Measurements from ENCODE around the gene CRACDL. TPM values are rescaled to one million over a fixed set of nuclear protein-coding genes. Genes with fewer than 3 reads are reported as not detected.

CRACDL gene
- total and polyA plus RNA-seq, 2 of the 13 experiments (the other 11 are each of a cell fraction or from before 2014, with no cell fraction given), result 0.15 to 0.26 TPM

DNA sequence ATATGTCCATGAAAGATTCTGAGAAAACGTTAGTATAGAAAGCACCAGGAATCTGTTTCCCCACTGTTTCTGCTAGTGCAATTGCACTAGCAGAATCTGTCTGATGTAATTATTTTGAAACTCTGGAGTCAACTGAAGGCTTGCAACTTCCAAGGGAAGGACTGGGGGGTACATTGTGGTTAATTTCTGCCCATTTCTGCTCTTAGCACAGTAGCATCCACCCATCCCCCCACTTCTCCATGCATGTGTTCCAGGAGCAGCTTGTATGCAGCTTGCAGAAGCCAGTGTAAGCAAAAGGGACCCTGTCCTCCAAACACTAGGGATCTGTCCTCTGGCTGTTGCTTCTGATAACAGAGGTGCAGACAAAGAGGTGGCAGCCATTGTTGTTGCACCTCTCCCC is 74.4 kb downstream of the CRACDL start (continued):
- TF ChIP-seq ZNF800 (CRISPR knock-in tag; IDR thresholded peaks at IDR 0.05), result no peak
- TF ChIP-seq POLR2AphosphoS2 (IDR thresholded peaks at IDR 0.05; ENCODE audit: low read depth, low read length), result no peak
- no peak for TF ChIP-seq ZNF468 (CRISPR knock-in tag; IDR thresholded peaks at IDR 0.05)
- no peak for TF ChIP-seq MED8 (CRISPR knock-in tag; IDR thresholded peaks at IDR 0.05; ENCODE audit: insufficient replicate concordance)

GRCh38 chr2:98859323-98859722 is 76.7 kb downstream of the CRACDL start:
- Histone ChIP-seq H3K9ac (ENCODE audit: insufficient read depth, low read depth, low read length) (no peak overlapping the region), H3K4me1 (ENCODE audit: insufficient read depth, low read length) (no peaks in the 10 kb centered on the region), H3K4me3 (replicated peaks in 1 of 3; ENCODE audit: insufficient read depth in 1 of 3, low read depth in 2 of 3, low read length in 3 of 3) (no peak overlapping the region), H3K79me2 (ENCODE audit: insufficient read depth, low read length) (no peaks in the 10 kb centered on the region), H3K9me3 (ENCODE audit: low read length) (peaks cover 8% of the 10 kb centered on the region), H3K27ac (ENCODE audit: extremely low read length, insufficient read depth, low read length) (no peak overlapping the region), H3K36me3 (replicated peaks in 1 of 2; ENCODE audit: control insufficient read depth in 1 of 2, insufficient read depth in 2 of 2, low read length in 2 of 2) (no peaks in the 10 kb centered on the region), H2AFZ (ENCODE audit: low read length) (no peak overlapping the region), H3K27me3 (ENCODE audit: control insufficient read depth in 1 of 2, insufficient read depth in 2 of 2, low read length in 2 of 2) (no peaks in the 10 kb centered on the region), H3K4me2 (ENCODE audit: low read depth, low read length) (no peak overlapping the region), H4K20me1 (ENCODE audit: insufficient read depth, low read length) (no peaks in the 10 kb centered on the region)
- intact Hi-C loops (cut with micrococcal nuclease; ENCODE audit: unreplicated experiment), result no loop called here
- 0% methylated on average over 2 of the region's 2 CpGs for WGBS (ENCODE audit: low lambda C conversion rate)
- CTCF ChIA-PET (ENCODE audit: low intra/inter-chr PET ratio, low total read pairs), result no interaction called here
- no peak for ATAC-seq
- TF ChIP-seq REL (CRISPR knock-in tag; conservative IDR thresholded peaks at IDR 0.05) (no peak), ZNF441 (CRISPR knock-in tag; IDR thresholded peaks at IDR 0.05; ENCODE audit: borderline replicate concordance) (no peak), ZNF512B (CRISPR knock-in tag; IDR thresholded peaks at IDR 0.05; ENCODE audit: borderline replicate concordance) (no peak)
- POLR2A ChIA-PET, result no interaction called here
- in situ Hi-C loops (cut with HindIII; ENCODE audit: extremely low pct_ligation_motif_present, low pct_unique_long_range_greater_than_20kb), result no loop called here
- no peak for DNase-seq (ENCODE audit: low spot score)
- no TSS peak for BruUV-seq (replicated peaks)
- FAIRE-seq, result no peak
